ENCODE measurements around the gene ST3GAL4. TPM values are rescaled to one million over a fixed set of nuclear protein-coding genes. Genes with fewer than 3 reads are reported as not detected.

The ST3GAL4 gene
- total and polyA plus RNA-seq, 9 of the 15 experiments (the other 6 are each of a cell fraction or from before 2014, with no cell fraction given) = 0.27 to 22.9 (median 10.5) TPM

DNA sequence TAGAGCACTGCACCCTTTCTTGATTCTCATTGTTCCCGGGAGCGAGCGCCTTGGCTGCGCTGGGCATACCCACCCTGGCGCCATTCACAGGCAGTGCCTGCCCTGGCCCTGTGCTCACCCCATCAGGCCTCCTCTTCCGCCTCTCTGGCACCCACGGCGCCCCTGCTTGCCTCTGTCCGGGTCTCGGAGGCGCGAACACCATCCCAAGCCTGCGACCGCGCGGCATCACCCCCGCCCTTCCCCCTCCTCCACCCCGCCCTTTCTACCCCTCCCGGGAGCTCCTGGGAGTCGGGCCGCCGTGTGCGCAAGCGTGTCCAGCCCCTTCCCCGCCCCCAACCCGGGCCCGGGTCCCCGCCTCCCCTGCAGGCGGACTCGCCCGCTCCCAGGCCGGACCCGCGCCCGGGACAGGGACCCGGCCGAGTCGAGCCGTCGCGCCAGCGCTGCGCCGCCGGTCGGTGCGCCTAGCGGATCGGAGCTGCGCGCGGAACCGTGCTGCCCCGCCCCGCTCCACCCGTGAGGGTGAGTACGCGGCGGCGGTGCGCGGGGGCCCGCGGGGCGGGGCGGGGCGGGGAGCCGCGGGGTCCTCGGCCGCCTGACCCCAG is at the start of gene ST3GAL4 (continued):
- TF ChIP-seq, protein P1, sequence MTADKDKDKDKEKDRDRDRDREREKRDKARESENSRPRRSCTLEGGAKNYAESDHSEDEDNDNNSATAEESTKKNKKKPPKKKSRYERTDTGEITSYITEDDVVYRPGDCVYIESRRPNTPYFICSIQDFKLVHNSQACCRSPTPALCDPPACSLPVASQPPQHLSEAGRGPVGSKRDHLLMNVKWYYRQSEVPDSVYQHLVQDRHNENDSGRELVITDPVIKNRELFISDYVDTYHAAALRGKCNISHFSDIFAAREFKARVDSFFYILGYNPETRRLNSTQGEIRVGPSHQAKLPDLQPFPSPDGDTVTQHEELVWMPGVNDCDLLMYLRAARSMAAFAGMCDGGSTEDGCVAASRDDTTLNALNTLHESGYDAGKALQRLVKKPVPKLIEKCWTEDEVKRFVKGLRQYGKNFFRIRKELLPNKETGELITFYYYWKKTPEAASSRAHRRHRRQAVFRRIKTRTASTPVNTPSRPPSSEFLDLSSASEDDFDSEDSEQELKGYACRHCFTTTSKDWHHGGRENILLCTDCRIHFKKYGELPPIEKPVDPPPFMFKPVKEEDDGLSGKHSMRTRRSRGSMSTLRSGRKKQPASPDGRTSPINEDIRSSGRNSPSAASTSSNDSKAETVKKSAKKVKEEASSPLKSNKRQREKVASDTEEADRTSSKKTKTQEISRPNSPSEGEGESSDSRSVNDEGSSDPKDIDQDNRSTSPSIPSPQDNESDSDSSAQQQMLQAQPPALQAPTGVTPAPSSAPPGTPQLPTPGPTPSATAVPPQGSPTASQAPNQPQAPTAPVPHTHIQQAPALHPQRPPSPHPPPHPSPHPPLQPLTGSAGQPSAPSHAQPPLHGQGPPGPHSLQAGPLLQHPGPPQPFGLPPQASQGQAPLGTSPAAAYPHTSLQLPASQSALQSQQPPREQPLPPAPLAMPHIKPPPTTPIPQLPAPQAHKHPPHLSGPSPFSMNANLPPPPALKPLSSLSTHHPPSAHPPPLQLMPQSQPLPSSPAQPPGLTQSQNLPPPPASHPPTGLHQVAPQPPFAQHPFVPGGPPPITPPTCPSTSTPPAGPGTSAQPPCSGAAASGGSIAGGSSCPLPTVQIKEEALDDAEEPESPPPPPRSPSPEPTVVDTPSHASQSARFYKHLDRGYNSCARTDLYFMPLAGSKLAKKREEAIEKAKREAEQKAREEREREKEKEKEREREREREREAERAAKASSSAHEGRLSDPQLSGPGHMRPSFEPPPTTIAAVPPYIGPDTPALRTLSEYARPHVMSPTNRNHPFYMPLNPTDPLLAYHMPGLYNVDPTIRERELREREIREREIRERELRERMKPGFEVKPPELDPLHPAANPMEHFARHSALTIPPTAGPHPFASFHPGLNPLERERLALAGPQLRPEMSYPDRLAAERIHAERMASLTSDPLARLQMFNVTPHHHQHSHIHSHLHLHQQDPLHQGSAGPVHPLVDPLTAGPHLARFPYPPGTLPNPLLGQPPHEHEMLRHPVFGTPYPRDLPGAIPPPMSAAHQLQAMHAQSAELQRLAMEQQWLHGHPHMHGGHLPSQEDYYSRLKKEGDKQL (CRISPR knock-in tag; IDR thresholded peaks at IDR 0.05; ENCODE audit: borderline replicate concordance) = no peak
- no peak for TF ChIP-seq ZNF695 (CRISPR knock-in tag; IDR thresholded peaks at IDR 0.05)
- TF ChIP-seq NFE2 (IDR thresholded peaks at IDR 0.05; ENCODE audit: low read depth) = no peak
- TF ChIP-seq ZNF197 (CRISPR knock-in tag; IDR thresholded peaks at IDR 0.05; ENCODE audit: low read depth) = no peak
- TF ChIP-seq POLR2B (IDR thresholded peaks at IDR 0.05; ENCODE audit: low read depth, partially characterized antibody) = peak; percentile 56
- TF ChIP-seq, protein P2, sequence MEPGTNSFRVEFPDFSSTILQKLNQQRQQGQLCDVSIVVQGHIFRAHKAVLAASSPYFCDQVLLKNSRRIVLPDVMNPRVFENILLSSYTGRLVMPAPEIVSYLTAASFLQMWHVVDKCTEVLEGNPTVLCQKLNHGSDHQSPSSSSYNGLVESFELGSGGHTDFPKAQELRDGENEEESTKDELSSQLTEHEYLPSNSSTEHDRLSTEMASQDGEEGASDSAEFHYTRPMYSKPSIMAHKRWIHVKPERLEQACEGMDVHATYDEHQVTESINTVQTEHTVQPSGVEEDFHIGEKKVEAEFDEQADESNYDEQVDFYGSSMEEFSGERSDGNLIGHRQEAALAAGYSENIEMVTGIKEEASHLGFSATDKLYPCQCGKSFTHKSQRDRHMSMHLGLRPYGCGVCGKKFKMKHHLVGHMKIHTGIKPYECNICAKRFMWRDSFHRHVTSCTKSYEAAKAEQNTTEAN (CRISPR knock-in tag; IDR thresholded peaks at IDR 0.05) = no peak
- no peak for TF ChIP-seq E2F3 (CRISPR knock-in tag; IDR thresholded peaks at IDR 0.05)
- no peak for TF ChIP-seq DNMT1 (IDR thresholded peaks at IDR 0.05)
- no peak for TF ChIP-seq CHCHD3 (CRISPR knock-in tag; IDR thresholded peaks at IDR 0.05)
- TF ChIP-seq HDAC8 (tag; IDR thresholded peaks at IDR 0.05) = no peak
- peak; percentile 21 for TF ChIP-seq TAF1 (IDR thresholded peaks at IDR 0.05; ENCODE audit: control insufficient read depth, extremely low read depth, insufficient read depth, low read length, severe bottlenecking)
- TF ChIP-seq ZNF668 (CRISPR knock-in tag; IDR thresholded peaks at IDR 0.05) = no peak
- no peak for TF ChIP-seq ZBTB1 (CRISPR knock-in tag; IDR thresholded peaks at IDR 0.05; ENCODE audit: borderline replicate concordance, low read depth)
- TF ChIP-seq, protein P3, sequence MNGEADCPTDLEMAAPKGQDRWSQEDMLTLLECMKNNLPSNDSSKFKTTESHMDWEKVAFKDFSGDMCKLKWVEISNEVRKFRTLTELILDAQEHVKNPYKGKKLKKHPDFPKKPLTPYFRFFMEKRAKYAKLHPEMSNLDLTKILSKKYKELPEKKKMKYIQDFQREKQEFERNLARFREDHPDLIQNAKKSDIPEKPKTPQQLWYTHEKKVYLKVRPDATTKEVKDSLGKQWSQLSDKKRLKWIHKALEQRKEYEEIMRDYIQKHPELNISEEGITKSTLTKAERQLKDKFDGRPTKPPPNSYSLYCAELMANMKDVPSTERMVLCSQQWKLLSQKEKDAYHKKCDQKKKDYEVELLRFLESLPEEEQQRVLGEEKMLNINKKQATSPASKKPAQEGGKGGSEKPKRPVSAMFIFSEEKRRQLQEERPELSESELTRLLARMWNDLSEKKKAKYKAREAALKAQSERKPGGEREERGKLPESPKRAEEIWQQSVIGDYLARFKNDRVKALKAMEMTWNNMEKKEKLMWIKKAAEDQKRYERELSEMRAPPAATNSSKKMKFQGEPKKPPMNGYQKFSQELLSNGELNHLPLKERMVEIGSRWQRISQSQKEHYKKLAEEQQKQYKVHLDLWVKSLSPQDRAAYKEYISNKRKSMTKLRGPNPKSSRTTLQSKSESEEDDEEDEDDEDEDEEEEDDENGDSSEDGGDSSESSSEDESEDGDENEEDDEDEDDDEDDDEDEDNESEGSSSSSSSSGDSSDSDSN (IDR thresholded peaks at IDR 0.05; ENCODE audit: borderline replicate concordance in 1 of 2, low read depth in 2 of 2, low read length in 2 of 2) = 0 out of 4 replicates have a peak, but pooled peaks of 1 of the 2 experiments have one; percentile 58

Measured in K562 (cell line).